ENCODE results near the gene UBE2QL1.

The UBE2QL1 gene

DNA sequence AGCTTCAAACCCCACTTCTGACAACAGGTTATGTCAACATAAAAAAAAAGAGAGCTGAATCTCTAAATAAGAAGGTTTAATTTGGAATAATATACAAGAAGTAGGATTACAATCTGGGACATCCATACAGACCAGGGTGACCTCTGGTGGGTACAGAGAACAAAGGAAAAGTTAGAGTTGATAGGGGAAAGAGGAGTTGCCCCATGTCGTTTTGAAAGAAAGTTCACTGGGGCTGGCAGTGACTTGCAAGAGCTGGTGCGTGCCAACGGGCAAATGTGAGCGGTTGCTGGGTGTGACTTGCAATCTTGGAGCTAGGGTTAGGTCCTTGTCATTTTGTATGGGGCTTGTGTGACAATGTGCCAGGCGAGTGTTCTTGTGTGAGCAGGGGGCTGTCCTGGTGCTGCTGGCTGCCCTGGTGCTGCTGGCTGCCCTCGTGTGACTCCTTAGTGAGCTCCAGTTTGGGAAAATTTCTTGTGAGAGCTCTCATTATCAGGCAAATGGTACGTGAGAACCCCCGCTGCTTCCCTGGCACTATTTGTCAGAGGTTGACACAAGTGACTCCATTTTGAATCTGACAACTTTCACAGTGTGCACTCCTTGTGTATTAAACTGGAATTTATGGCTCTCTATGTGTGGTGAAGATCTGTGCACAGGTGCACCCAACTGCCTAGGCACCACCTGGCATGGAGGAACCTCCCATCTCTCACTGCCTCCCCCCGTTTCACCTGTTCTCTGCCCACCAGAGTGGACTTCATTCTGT lies 69.8 kb downstream of the UBE2QL1 start:
- TF ChIP-seq GATA3 (IDR thresholded peaks at IDR 0.05; ENCODE audit: low read depth, low read length): no peak
- TF ChIP-seq GATA2 (IDR thresholded peaks at IDR 0.05; ENCODE audit: low read depth, low read length): no peak

DNA sequence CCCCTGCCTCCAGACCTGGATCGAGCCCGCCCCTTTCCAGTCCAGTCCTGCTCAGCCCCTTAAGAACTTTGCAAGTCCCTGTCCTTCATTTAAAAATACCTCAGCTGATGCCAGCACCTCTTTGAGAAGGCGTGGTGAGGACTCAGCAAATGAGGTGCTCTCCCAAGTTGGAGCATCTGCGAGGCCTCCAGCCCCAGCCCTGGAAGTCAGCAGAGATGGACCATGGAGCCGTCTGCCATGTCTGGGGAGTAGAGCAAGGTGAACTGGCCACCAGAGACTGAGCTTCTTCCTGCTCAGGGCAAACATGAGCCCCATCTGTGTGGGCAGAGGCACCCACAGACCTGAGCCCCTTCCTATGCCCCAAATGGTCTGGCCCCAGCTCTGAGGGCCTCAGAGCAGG lies 71.5 kb downstream of the UBE2QL1 start:
- TF ChIP-seq GATA3 (IDR thresholded peaks at IDR 0.05; ENCODE audit: low read depth, low read length) (no peak), GATA2 (IDR thresholded peaks at IDR 0.05; ENCODE audit: low read depth, low read length) (no peak)

DNA sequence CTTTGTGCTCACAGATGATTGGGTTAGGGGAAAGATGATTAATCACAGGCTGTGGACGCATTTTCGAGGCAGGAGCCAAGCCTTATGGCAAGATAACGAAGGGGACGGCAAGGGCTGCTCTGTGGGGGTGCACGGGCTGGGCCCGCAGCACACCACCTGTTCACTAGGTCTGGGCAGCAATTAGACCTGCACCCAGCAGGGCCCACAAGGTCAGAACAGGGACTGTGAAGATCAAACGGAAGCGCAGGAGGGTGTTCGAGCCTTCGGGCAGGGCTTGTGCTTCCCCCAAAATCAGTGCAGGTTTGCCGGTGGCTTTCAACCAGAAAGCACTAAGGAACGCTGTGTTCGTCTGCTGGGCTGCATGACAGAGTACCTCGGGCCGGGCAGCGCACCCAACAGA lies 73.7 kb downstream of the UBE2QL1 start:
- TF ChIP-seq GATA3 (IDR thresholded peaks at IDR 0.05; ENCODE audit: low read depth, low read length): no peak
- TF ChIP-seq GATA2 (IDR thresholded peaks at IDR 0.05; ENCODE audit: low read depth, low read length): no peak

DNA sequence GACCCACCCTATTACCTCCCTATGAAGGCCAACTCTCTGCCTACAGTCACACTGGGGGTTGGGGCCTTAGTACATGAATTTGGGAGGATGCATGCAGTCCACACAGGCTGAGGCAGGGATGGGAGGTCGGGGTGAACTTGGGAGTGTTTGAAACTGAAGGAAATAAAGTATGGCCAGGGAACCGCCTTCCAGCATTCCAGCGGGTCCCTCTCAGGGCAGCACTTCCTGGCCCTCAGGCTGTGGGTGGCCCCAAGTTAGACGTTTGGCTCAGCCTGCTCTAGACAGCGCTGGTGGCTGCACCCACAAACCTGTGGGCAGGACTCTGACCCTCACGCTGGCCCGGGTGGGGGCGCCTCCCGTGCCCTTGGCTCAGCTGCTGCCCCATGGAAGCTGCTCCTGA lies 74.3 kb downstream of the UBE2QL1 start:
- TF ChIP-seq GATA2 (IDR thresholded peaks at IDR 0.05; ENCODE audit: low read depth, low read length): no peak
- no peak for TF ChIP-seq GATA3 (IDR thresholded peaks at IDR 0.05; ENCODE audit: low read depth, low read length)

DNA sequence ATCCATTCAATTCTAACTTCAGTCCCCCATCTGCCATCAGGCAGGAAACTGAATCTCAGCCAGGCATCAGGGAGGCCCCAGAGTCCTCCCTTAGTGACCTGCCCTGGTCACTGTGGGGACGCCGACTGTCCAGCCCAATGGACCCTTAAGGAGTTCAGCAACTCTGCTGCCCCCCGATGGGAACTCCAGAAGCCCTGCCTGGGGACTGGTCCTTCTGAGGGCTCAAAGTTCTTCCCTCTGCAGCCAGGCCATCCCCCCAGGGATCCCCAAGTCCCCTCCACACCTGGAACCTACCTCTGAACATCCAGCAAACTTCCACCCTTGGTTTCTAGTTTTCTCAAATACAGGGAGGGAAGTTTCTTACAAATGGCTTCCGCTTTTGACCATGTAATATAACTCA lies 76.8 kb downstream of the UBE2QL1 start:
- TF ChIP-seq GATA2 (IDR thresholded peaks at IDR 0.05; ENCODE audit: low read depth, low read length) (no peak), GATA3 (IDR thresholded peaks at IDR 0.05; ENCODE audit: low read depth, low read length) (no peak)

- TF ChIP-seq GATA3 (IDR thresholded peaks at IDR 0.05; ENCODE audit: low read depth, low read length) (no peak), GATA2 (IDR thresholded peaks at IDR 0.05; ENCODE audit: low read depth, low read length) (no peak)
These were observed 77.3 kb downstream of the UBE2QL1 start for GRCh38 chr5:6525910-6526309.

DNA sequence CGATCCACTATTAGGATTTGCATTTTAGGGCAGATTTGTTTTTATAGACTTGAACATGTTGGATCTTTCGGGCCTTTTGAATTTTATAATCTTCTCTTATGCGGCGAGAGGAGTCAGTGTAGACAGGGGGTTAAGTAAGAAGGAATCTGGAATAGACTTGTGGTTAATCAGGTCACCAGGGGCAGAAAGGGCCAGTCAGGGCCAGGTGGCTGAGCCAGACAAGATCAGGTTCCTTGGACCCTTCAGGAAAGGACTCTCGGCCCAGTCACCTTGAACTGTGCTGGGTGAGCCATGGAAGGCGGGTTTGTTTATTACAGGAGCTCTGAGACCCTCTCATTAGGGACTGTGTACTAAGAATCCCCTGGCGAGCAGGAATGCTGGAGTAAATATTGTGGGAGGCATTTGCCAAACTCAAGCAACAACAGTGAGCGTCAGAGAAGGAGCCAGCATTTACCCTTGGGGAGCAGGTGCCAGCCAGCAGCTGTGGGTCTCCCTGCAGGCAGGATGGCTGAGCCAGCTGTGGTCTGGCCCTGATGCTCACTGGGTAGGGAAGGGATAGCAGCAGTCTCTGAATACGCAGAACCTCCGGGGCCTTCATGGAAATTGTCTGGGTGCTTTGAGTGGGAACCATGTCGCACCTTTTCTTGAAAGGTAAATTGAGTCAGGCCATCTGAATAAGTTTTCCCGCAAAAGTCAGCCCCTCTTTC lies 79.2 kb downstream of the UBE2QL1 start:
- TF ChIP-seq GATA2 (IDR thresholded peaks at IDR 0.05; ENCODE audit: low read depth, low read length) (no peak), GATA3 (IDR thresholded peaks at IDR 0.05; ENCODE audit: low read depth, low read length) (no peak)

DNA sequence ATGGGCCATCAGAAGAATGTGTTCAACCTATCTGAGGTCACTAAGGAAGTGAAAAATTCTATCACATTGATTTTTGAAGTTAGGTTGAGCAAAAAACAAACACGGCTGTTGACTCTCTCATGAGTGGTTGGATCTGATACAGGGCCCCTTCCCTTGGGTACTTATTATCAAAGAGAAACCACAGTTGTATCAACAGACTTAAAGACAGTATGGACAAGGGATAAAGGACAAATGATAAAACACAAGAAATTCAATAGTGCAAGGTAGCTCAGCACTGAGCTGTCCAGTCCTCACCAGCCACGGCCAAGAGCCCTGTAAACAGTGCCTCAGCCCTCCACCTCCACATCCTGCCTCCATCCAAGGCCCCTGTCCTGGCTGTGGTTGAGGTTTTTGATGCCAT lies 86.9 kb downstream of the UBE2QL1 start:
- TF ChIP-seq GATA2 (IDR thresholded peaks at IDR 0.05; ENCODE audit: low read depth, low read length) (no peak), GATA3 (IDR thresholded peaks at IDR 0.05; ENCODE audit: low read depth, low read length) (no peak)

DNA sequence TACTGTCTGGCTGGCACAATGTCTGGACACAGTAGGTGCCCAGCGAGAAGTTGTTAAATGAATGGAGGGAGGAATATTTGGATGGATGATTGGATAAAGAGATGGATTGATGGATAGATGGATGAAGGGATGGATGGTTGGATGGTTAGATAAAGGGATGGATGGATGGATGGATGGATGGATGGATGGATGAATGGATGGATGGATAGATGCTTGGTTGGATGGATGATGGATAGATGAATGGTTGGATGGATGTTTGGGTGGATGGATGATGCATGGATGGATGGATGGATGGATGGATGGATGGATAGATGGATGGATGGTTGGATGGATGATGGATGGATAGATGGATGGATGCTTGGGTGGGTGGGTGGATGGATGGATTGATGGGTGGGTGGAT lies 90.4 kb downstream of the UBE2QL1 start:
- no peak for TF ChIP-seq GATA2 (IDR thresholded peaks at IDR 0.05; ENCODE audit: low read depth, low read length)
- TF ChIP-seq GATA3 (IDR thresholded peaks at IDR 0.05; ENCODE audit: low read depth, low read length): no peak

DNA sequence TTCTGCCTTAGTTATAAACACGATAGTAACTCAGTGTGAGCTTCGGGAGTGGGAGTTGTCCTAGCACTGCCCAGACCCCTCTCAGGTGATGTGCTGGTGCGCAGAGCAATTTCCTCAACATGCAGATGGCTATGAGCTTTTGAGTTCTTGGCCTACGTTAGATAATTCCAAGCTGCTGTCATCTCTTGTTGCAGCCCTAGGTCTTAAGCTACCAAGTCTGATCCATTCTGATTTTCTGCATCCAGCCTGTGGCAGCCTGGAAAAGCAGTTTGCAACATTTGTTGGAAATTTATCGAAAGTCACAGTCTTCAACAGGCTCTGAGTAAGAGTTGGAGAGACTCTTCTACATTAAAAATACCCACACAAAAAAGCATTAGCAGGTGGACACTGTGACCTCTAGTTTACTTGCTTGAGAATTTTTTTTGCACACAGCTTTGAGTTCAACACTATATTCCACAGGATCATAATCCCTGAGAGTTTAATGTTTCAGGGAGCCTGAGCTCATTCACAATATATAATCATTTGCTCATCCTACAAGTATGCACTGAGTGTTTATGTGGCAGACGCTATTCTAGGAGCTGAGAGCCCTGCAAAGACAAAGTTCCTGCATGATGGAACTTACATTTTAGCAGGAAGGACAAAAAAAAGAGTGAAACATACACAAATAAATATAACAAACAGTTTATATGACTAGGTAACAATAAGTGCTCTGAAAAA lies 91.6 kb downstream of the UBE2QL1 start:
- TF ChIP-seq GATA2 (IDR thresholded peaks at IDR 0.05; ENCODE audit: low read depth, low read length) (no peak), GATA3 (IDR thresholded peaks at IDR 0.05; ENCODE audit: low read depth, low read length) (no peak)

- no peak for TF ChIP-seq GATA3 (IDR thresholded peaks at IDR 0.05; ENCODE audit: low read depth, low read length)
- TF ChIP-seq GATA2 (IDR thresholded peaks at IDR 0.05; ENCODE audit: low read depth, low read length): no peak
These were observed 92.8 kb downstream of the UBE2QL1 start for GRCh38 chr5:6541256-6542013.

DNA sequence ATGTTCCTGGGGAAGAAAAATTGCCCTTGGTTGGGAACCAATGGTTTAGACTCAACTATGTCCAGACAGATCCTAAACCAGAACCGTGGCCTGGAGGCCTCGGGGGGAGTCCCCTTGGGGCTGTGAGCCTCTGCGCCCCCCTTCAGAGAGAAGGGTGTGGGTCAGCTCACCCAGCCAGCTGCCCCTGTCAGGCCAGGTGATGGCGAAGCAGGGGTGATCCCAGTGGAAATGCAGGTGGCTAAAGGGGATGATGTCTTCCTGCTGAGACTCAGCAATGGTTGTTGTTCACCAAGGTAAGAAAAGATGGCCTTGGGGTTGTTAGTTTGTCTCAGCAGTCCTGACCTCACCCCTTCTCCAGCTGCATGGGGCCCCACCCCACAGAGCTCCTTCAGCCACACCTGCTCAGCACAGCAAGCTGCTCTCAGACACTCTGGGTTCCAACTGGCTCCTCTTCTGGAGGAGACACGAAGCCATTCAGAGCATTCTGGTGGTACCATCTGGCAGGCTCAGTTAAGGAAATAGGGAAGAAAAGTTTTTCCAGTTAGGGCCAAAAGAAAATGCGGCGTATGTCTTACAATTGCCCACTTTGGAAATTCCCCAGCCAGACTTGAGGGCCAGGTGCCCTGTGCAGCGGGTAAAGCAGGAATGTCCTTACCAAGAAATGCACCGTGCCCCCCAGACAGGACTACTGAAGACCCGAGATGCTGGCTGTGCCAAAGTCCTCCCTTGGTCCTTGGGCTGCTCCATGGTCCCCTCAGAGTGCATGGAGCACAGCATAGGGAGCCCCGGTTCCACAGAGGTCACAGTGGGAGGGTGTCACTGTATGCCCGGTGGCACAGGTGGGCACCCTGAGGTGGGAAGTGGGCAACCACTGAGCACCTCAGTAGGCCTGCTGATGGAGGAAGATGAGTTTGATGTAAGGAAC lies 94.0 kb downstream of the UBE2QL1 start:
- TF ChIP-seq GATA3 (IDR thresholded peaks at IDR 0.05; ENCODE audit: low read depth, low read length) (no peak), GATA2 (IDR thresholded peaks at IDR 0.05; ENCODE audit: low read depth, low read length) (no peak)

- TF ChIP-seq GATA3 (IDR thresholded peaks at IDR 0.05; ENCODE audit: low read depth, low read length): no peak
- no peak for TF ChIP-seq GATA2 (IDR thresholded peaks at IDR 0.05; ENCODE audit: low read depth, low read length)
These were observed 94.7 kb downstream of the UBE2QL1 start for GRCh38 chr5:6543346-6543730.

Data from SH-SY5Y (cell line).